Panc1 (cell line): Measurements from ENCODE around the gene MAST3. TPM values are rescaled to one million over a fixed set of nuclear protein-coding genes. Genes with fewer than 3 reads are reported as not detected.

Source experiments
- ATAC-seq: fragments of 200-7000 bp; cut with Tn5 transposase; 2 replicates; pipeline ENCODE4 v1.9.1; 2020; ENCODE audit warnings: mild to moderate bottlenecking, moderate library complexity
- BruUV-seq: library from RNA; stranded (reverse); fragments of 400-500 nt; replicated peaks from 2 replicates; lab custom pipeline; 2021; lab: Mats Ljungman, UMichigan
- CTCF ChIA-PET: fragments of 300-600 bp; sonication (Branson Sonifier 250); formaldehyde crosslinking; loops from one replicate; lab custom pipeline; 2022; ENCODE audit warnings: antibody characterized with exemption; lab: Charles Lee
- POLR2A ChIA-PET: fragments of 300-600 bp; sonication (Branson Sonifier 250); formaldehyde crosslinking; loops from one replicate; lab custom pipeline; 2022; ENCODE audit warnings: antibody characterized with exemption; lab: Charles Lee
- DNase-seq: peaks from one replicate; pipeline ENCODE4 v3.0.0-alpha.2; 2010; ENCODE audit warnings: low read depth, low spot score
- H3K27ac ChIP-seq: 2 replicates; pipeline ENCODE4 v1.5.1; 2011; ENCODE audit warnings: mild to moderate bottlenecking, low read length, inconsistent platforms
- H3K27me3 ChIP-seq: fragments of 200-500 bp; sonication (Bioruptor generic); 2 replicates; pipeline ENCODE4 v1.6.0; 2014; ENCODE audit warnings: low read length, inconsistent platforms; ENCODE audit not compliant: control insufficient read depth, insufficient read depth
- H3K36me3 ChIP-seq: fragments of 200-500 bp; sonication (Bioruptor generic); 2 replicates; pipeline ENCODE4 v1.5.1; 2014; ENCODE audit warnings: inconsistent platforms, mild to moderate bottlenecking, low read length, moderate library complexity; ENCODE audit not compliant: control insufficient read depth, insufficient read depth
- H3K4me1 ChIP-seq: 2 replicates; pipeline ENCODE4 v1.5.1; 2011; ENCODE audit warnings: inconsistent platforms, mild to moderate bottlenecking, low read length, moderate library complexity; ENCODE audit not compliant: control insufficient read depth, insufficient read depth
- H3K4me3 ChIP-seq, 2 experiments: 2 replicates each; pipeline ENCODE4 v1.5.1; 2011 to 2012; ENCODE audit warnings: low read depth in 2 of 2, low read length in 2 of 2, mild to moderate bottlenecking in 2 of 2, inconsistent platforms in 1 of 2, moderate library complexity in 1 of 2
- H3K9me3 ChIP-seq: fragments of 200-500 bp; sonication (Bioruptor generic); 2 replicates; pipeline ENCODE4 v1.5.1; 2014; ENCODE audit warnings: low read depth, mild to moderate bottlenecking, inconsistent platforms, low read length, moderate library complexity; ENCODE audit not compliant: control insufficient read depth, insufficient read depth
- CTCF ChIP-seq: fragments of 450-650 bp; IDR thresholded peaks from 2 replicates; pipeline ENCODE4 v1.5.1; 2017; ENCODE audit warnings: mild to moderate bottlenecking
- POLR2AphosphoS5 ChIP-seq: IDR thresholded peaks from 2 replicates; pipeline ENCODE4 v1.6.1; 2012; ENCODE audit warnings: mild to moderate bottlenecking, low read depth, low read length, moderate library complexity
- REST ChIP-seq, 2 experiments: IDR thresholded peaks; 2 replicates each; pipeline ENCODE4 v1.6.1; 2011 to 2012; ENCODE audit warnings: low read depth in 2 of 2, control low read depth in 1 of 2, low read length in 1 of 2, mild to moderate bottlenecking in 1 of 2, moderate library complexity in 1 of 2; ENCODE audit not compliant: insufficient read depth in 1 of 2
- SIN3A ChIP-seq: IDR thresholded peaks from 2 replicates; pipeline ENCODE4 v1.6.1; 2012; ENCODE audit warnings: low read depth, mild to moderate bottlenecking, low read length, moderate library complexity, borderline replicate concordance; ENCODE audit not compliant: insufficient read depth
- TCF7L2 ChIP-seq: IDR thresholded peaks from 2 replicates; pipeline ENCODE4 v1.6.1; 2011; ENCODE audit warnings: mild to moderate bottlenecking, low read depth, low read length, inconsistent platforms
- in situ Hi-C: cut with HindIII; loops from 2 replicates; pipeline ENCODE4 v1.10.0; 2016; ENCODE audit warnings: low sequenced_read_pairs, low pct_unique_long_range_greater_than_20kb
- intact Hi-C: fragments of 100-400 bp; cut with micrococcal nuclease; formaldehyde crosslinking; loops from one replicate; pipeline ENCODE4 v1.10.0; 2022; ENCODE audit not compliant: unreplicated experiment
- total RNA-seq: library from RNA; stranded (reverse); gene quantifications from one replicate; pipeline ENCODE4 v1.2.1, GENCODE V29; 2021; ENCODE audit not compliant: unreplicated experiment

Gene MAST3
- total RNA-seq, 1 experiment from 2014 or later: 13.1 TPM

- POLR2A ChIA-PET: no interaction called here
- no peaks in the 10 kb centered on the region for H3K9me3 ChIP-seq
- TF ChIP-seq CTCF (no peak), SIN3A (no peak), POLR2AphosphoS5 (no peak), REST (IDR thresholded peaks at IDR 0.05; ENCODE audit: insufficient read depth in 1 of 2, low read depth in 2 of 2, low read length in 1 of 2) (no peak), TCF7L2 (no peak)
- intact Hi-C loops (no loop called here), in situ Hi-C loops (no loop called here)
- no peak for ATAC-seq
- peaks cover 7% of the 10 kb centered on the region for H3K4me1 ChIP-seq
- H3K4me3 ChIP-seq: peak overlapping the region; percentile 43 to 61
- CTCF ChIA-PET: interaction anchor here (0.6 to 1.7 kb wide), 2 partner anchors 55 to 60 kb away, joined by 3 to 10 read pairs; no protein-coding TSS in a partner anchor
- DNase-seq: no peak
- BruUV-seq: no TSS peak
- peak overlapping the region; percentile 86 for H3K27ac ChIP-seq
- H3K36me3 ChIP-seq: no peaks in the 10 kb centered on the region; the same call in 1 of the 2 replicates
- no peaks in the 10 kb centered on the region for H3K27me3 ChIP-seq
These were observed 94.1 kb downstream of the MAST3 start for GRCh38 chr19:18191640-18192062.

- ATAC-seq (peak; percentile 96), DNase-seq (peak; percentile 97)
- in situ Hi-C loops: no loop called here
- ChIA-PET CTCF (interaction anchor here (1.7 kb wide), 1 partner anchor 59 kb away, joined by 10 read pairs; no protein-coding TSS in a partner anchor), POLR2A (interaction anchor here (0.6 kb wide), 2 partner anchors 13 to 160 kb away, joined by 3 to 5 read pairs; no protein-coding TSS in a partner anchor)
- intact Hi-C loops: no loop called here
- no TSS peak for BruUV-seq
- H3K27me3 ChIP-seq: no peaks in the 10 kb centered on the region
- H3K27ac ChIP-seq: peak within 1 kb of the TSS; percentile 86
- no peaks in the 10 kb centered on the region; the same call in 1 of the 2 replicates for H3K36me3 ChIP-seq
- peaks cover 7% of the 10 kb centered on the region for H3K4me1 ChIP-seq
- TF ChIP-seq CTCF (no peak), SIN3A (no peak), REST (IDR thresholded peaks at IDR 0.05; ENCODE audit: insufficient read depth in 1 of 2, low read depth in 2 of 2, low read length in 1 of 2) (no peak), POLR2AphosphoS5 (no peak), TCF7L2 (no peak; the same call in 1 of the 2 replicates)
- H3K9me3 ChIP-seq: no peaks in the 10 kb centered on the region
- H3K4me3 ChIP-seq: peak within 1 kb of the TSS; percentile 66 to 73
These were observed 95.3 kb downstream of the MAST3 start, which contains the start of gene MPV17L2 for GRCh38 chr19:18192673-18193387. MPV17L2 (plus strand) TSS chr19:18193218; CDS start chr19:18193282, 64 bp downstream.
